ENCODE measurements around the gene LHB.

The LHB gene

GRCh38 chr19:49017041-49017665 is at the start of gene LHB:
TSS of gene LHB (minus strand) at chr19:49017091. CDS start at chr19:49017081, 10 bp downstream.
- no peak for DNase-seq (ENCODE audit: low spot score)
- CTCF ChIA-PET: no interaction called here
- POLR2A ChIA-PET (ENCODE audit: low non-redundant PET): no interaction called here
- no peak for TF ChIP-seq CTCF (conservative IDR thresholded peaks at IDR 0.05; ENCODE audit: low read depth)
- H3K27ac ChIP-seq: peak within 1 kb of the TSS; percentile 65

- POLR2A ChIA-PET (ENCODE audit: low non-redundant PET): interaction anchor here (0.7 kb wide), 2 partner anchors 10 to 190 kb away, joined by 3 to 4 read pairs; no protein-coding TSS in a partner anchor
- CTCF ChIA-PET: interaction anchor here (0.5 to 1.1 kb wide), 2 partner anchors 8 to 271 kb away, joined by 3 to 5 read pairs; no protein-coding TSS in a partner anchor
- DNase-seq (ENCODE audit: low spot score): no peak
- peak overlapping the region; percentile 96 for H3K27ac ChIP-seq
- TF ChIP-seq CTCF (conservative IDR thresholded peaks at IDR 0.05; ENCODE audit: low read depth): no peak
These were observed 49.1 kb upstream of the LHB start for GRCh38 chr19:49065905-49066512.

GRCh38 chr19:49064768-49065611 is 48.1 kb upstream of the LHB start, which contains the start of gene NTF4:
TSS of gene NTF4 (minus strand) at chr19:49064818. CDS start at chr19:49061997, 2,821 bp downstream.
- ChIA-PET CTCF (interaction anchor here (0.8 to 1.1 kb wide), 2 partner anchors 9 to 41 kb away, joined by 3 read pairs; no protein-coding TSS in a partner anchor), POLR2A (ENCODE audit: low non-redundant PET) (interaction anchor here (0.7 to 1.4 kb wide), 2 partner anchors 9 to 72 kb away, joined by 3 read pairs; partner anchors contain the start of genes GYS1 and RUVBL2)
- DNase-seq (ENCODE audit: low spot score): peak; percentile 75
- 0 out of 2 replicates have a peak, but pooled peaks have one; percentile 12 for TF ChIP-seq CTCF (conservative IDR thresholded peaks at IDR 0.05; ENCODE audit: low read depth)
- peak within 1 kb of the TSS; percentile 96 for H3K27ac ChIP-seq

- peak; percentile 80 for DNase-seq (ENCODE audit: low spot score)
- ChIA-PET POLR2A (ENCODE audit: low non-redundant PET) (interaction anchor here (1.4 kb wide), 1 partner anchor 71 kb away, joined by 3 read pairs; the partner anchor contains the start of genes GYS1 and RUVBL2), CTCF (interaction anchor here (0.5 to 0.6 kb wide), 2 partner anchors 64 to 100 kb away, joined by 3 to 4 read pairs; no protein-coding TSS in a partner anchor)
- peak overlapping the region; percentile 96 for H3K27ac ChIP-seq
- no peak for TF ChIP-seq CTCF (conservative IDR thresholded peaks at IDR 0.05; ENCODE audit: low read depth)
These were observed 47.2 kb upstream of the LHB start for GRCh38 chr19:49064029-49064629.

- no peak for DNase-seq (ENCODE audit: low spot score)
- CTCF ChIA-PET: no interaction called here
- TF ChIP-seq CTCF (conservative IDR thresholded peaks at IDR 0.05; ENCODE audit: low read depth): no peak
These were observed 44.6 kb upstream of the LHB start for GRCh38 chr19:49061445-49061844.

More at GRCh38 chr19:49061445-49061844, 44.6 kb upstream of the LHB start:
- POLR2A ChIA-PET (ENCODE audit: low non-redundant PET): no interaction called here
- H3K27ac ChIP-seq: peak overlapping the region; percentile 96
